Adrenal gland (tissue), 5 donors: ENCODE results near the gene SLC35B1.

Source experiments
- CTCF ChIP-seq, 6 experiments: fragments of 450-650 bp in 4 of 6; fragments of 200-600 bp in 2 of 6; sonication (generic) in 1 of 6; IDR thresholded peaks; 1 replicate in 5 of 6; 2 replicates in 1 of 6; pipeline versions ENCODE4 v1.5.1 to v1.8.0; 2016 to 2021; ENCODE audit warnings: antibody characterized with exemption in 6 of 6, mild to moderate bottlenecking in 2 of 6, moderate library complexity in 1 of 6
- POLR2A ChIP-seq, 2 donors: fragments of 450-650 bp; IDR thresholded peaks; one replicate each; pipeline ENCODE4 v1.6.1; 2017; ENCODE audit warnings: antibody characterized with exemption in 2 of 2, mild to moderate bottlenecking in 2 of 2, moderate library complexity in 1 of 2
- donor health status: DM: no; HTN: no; CAD: no.

GRCh38 chr17:49727380-49727779 lies 19.6 kb upstream of the SLC35B1 start:
- TF ChIP-seq CTCF (IDR thresholded peaks at IDR 0.05) (no peak), POLR2A (IDR thresholded peaks at IDR 0.05) (no peak)
